Uterus (tissue), 2 donors: ENCODE data around the gene EGLN3.

Source experiments
- CTCF ChIP-seq, 4 experiments: fragments of 200-600 bp in 2 of 4; fragments of 450-650 bp in 2 of 4; sonication (generic) in 2 of 4; IDR thresholded peaks; one replicate each; pipeline ENCODE4 v1.5.1; 2016 to 2019; ENCODE audit warnings: antibody characterized with exemption in 4 of 4, mild to moderate bottlenecking in 2 of 4, moderate library complexity in 1 of 4
- POLR2A ChIP-seq, 2 donors: fragments of 450-650 bp; IDR thresholded peaks; one replicate each; pipeline ENCODE4 v1.6.1; 2016; ENCODE audit warnings: antibody characterized with exemption in 2 of 2, mild to moderate bottlenecking in 1 of 2, moderate library complexity in 1 of 2

DNA sequence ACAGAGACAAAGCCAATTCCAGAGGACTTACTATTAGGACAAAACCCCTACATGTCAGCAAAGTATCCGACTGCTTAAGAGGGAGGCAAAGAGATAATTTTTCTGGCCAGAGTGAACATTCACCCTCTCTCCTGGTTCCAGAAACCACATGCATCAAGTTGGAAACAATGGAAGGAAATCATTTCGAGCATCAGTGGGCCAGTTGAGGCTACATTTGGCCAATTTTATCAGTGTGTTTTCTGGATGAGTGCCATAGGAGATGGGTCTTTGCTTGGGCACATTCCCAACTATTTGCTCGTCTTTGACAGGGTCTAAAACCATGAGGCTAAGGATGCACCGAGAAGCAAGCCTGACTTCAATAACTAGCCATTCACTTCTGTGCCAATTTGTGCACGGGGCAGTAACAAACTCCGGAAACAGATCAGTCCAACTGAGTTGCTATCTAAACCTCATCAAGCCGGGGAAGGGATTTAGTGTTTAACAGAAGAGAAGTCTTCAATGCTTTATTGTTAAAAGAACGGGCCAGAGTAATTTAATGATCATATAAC lies 17.4 kb downstream of the EGLN3 start:
- no peak for TF ChIP-seq CTCF (IDR thresholded peaks at IDR 0.05)
- TF ChIP-seq POLR2A (IDR thresholded peaks at IDR 0.05): no peak
